ENCODE measurements around the gene APBB2. TPM values are rescaled to one million over a fixed set of nuclear protein-coding genes. Genes with fewer than 3 reads are reported as not detected.

The APBB2 gene
- total RNA-seq, 1 experiment from 2014 or later = 49.0 TPM

- no peaks in the 10 kb centered on the region for H3K9me3 Mint-ChIP-seq
- no peak overlapping the region for H3K27ac Mint-ChIP-seq
- peaks cover 49% of the 10 kb centered on the region for H3K4me1 Mint-ChIP-seq
- CTCF ChIA-PET = interaction anchor here (1.4 to 2.7 kb wide), 5 partner anchors 13 to 90 kb away, joined by 3 to 9 read pairs (median 5); no protein-coding TSS in a partner anchor
- no peak overlapping the region for H3K4me3 Mint-ChIP-seq
- DNase-seq (ENCODE audit: low spot score) (no peak), ATAC-seq (no peak)
- H3K27me3 Mint-ChIP-seq (ENCODE audit: low read depth) = no peaks in the 10 kb centered on the region
- no peaks in the 10 kb centered on the region for H3K36me3 Mint-ChIP-seq
- TF ChIP-seq, protein P1, sequence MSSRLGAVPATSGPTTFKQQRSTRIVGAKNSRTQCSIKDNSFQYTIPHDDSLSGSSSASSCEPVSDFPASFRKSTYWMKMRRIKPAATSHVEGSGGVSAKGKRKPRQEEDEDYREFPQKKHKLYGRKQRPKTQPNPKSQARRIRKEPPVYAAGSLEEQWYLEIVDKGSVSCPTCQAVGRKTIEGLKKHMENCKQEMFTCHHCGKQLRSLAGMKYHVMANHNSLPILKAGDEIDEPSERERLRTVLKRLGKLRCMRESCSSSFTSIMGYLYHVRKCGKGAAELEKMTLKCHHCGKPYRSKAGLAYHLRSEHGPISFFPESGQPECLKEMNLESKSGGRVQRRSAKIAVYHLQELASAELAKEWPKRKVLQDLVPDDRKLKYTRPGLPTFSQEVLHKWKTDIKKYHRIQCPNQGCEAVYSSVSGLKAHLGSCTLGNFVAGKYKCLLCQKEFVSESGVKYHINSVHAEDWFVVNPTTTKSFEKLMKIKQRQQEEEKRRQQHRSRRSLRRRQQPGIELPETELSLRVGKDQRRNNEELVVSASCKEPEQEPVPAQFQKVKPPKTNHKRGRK (CRISPR knock-in tag; IDR thresholded peaks at IDR 0.05; ENCODE audit: borderline replicate concordance) = no peak
- TF ChIP-seq SMAD3 (CRISPR knock-in tag; IDR thresholded peaks at IDR 0.05; ENCODE audit: borderline replicate concordance) (no peak), ZNF396 (CRISPR knock-in tag; IDR thresholded peaks at IDR 0.05; ENCODE audit: borderline replicate concordance) (no peak), MAX (CRISPR knock-in tag; IDR thresholded peaks at IDR 0.05) (no peak), PRRX2 (CRISPR knock-in tag; IDR thresholded peaks at IDR 0.05) (no peak)
- TF ChIP-seq, protein P2, sequence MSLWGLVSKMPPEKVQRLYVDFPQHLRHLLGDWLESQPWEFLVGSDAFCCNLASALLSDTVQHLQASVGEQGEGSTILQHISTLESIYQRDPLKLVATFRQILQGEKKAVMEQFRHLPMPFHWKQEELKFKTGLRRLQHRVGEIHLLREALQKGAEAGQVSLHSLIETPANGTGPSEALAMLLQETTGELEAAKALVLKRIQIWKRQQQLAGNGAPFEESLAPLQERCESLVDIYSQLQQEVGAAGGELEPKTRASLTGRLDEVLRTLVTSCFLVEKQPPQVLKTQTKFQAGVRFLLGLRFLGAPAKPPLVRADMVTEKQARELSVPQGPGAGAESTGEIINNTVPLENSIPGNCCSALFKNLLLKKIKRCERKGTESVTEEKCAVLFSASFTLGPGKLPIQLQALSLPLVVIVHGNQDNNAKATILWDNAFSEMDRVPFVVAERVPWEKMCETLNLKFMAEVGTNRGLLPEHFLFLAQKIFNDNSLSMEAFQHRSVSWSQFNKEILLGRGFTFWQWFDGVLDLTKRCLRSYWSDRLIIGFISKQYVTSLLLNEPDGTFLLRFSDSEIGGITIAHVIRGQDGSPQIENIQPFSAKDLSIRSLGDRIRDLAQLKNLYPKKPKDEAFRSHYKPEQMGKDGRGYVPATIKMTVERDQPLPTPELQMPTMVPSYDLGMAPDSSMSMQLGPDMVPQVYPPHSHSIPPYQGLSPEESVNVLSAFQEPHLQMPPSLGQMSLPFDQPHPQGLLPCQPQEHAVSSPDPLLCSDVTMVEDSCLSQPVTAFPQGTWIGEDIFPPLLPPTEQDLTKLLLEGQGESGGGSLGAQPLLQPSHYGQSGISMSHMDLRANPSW (CRISPR knock-in tag; conservative IDR thresholded peaks at IDR 0.05; ENCODE audit: low read depth) = no peak
- POLR2A ChIA-PET = interaction anchor here (0.8 kb wide), 1 partner anchor 72 kb away, joined by 3 read pairs; no protein-coding TSS in a partner anchor
Observed at GRCh38 chr4:40931238-40931637, 283.1 kb downstream of the APBB2 start.

DNA sequence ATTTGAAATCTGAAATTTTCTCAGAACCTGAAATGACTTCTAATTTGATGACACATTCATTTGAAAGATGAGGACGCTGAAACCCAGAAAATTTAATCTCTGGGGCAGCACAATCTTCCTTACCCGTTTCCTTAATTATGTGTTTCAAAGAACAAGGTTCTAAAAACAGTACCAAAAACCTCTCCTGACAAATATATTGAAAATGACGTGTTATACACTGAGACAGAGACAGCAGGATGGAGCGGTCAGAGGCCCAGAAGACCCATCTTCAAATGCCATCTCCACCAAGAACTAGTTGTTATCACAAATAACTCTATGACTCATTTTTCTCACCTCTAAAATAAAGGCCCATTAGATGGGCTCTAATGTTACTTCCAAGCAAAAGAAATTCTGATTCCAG lies 287.3 kb downstream of the APBB2 start:
- Mint-ChIP-seq H3K36me3 (peaks cover 4% of the 10 kb centered on the region; the same call in 1 of the 2 replicates), H3K4me3 (no peak overlapping the region), H3K4me1 (peaks cover 26% of the 10 kb centered on the region), H3K9me3 (peaks cover 4% of the 10 kb centered on the region), H3K27ac (no peak overlapping the region), H3K27me3 (ENCODE audit: low read depth) (no peaks in the 10 kb centered on the region)
- DNase-seq (ENCODE audit: low spot score) = no peak
- no peak for ATAC-seq
- TF ChIP-seq, protein P3, sequence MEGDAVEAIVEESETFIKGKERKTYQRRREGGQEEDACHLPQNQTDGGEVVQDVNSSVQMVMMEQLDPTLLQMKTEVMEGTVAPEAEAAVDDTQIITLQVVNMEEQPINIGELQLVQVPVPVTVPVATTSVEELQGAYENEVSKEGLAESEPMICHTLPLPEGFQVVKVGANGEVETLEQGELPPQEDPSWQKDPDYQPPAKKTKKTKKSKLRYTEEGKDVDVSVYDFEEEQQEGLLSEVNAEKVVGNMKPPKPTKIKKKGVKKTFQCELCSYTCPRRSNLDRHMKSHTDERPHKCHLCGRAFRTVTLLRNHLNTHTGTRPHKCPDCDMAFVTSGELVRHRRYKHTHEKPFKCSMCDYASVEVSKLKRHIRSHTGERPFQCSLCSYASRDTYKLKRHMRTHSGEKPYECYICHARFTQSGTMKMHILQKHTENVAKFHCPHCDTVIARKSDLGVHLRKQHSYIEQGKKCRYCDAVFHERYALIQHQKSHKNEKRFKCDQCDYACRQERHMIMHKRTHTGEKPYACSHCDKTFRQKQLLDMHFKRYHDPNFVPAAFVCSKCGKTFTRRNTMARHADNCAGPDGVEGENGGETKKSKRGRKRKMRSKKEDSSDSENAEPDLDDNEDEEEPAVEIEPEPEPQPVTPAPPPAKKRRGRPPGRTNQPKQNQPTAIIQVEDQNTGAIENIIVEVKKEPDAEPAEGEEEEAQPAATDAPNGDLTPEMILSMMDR (IDR thresholded peaks at IDR 0.05) = no peak
- ChIA-PET CTCF (interaction anchor here (0.5 to 6.1 kb wide), 7 partner anchors 9 to 330 kb away, joined by 3 to 61 read pairs (median 3); partner anchors contain the start of genes APBB2 and UCHL1), POLR2A (interaction anchor here (0.6 kb wide), 1 partner anchor 287 kb away, joined by 4 read pairs; the partner anchor contains the start of gene APBB2)

DNA sequence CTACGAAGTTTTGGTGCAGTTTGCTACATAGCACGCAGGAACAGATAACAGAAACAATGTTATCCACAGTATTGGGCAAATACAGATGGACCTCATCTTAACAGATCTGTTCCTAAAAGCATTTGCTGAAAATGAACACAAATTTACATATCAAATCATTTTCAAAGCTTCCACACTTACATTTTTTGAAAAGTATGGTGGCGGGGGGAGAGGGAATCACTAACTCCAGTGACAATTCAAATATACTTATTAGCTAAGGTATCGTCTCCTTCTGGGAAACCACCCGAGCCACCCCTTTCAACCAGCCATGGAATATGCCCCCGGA lies 289.6 kb downstream of the APBB2 start:
- CTCF ChIA-PET = interaction anchor here (0.6 to 6.1 kb wide), 54 partner anchors 9 to 737 kb away, joined by 3 to 61 read pairs (median 4); partner anchors contain the start of genes APBB2, NSUN7 and UCHL1
- no peak for ATAC-seq
- peaks cover 4% of the 10 kb centered on the region; the same call in 1 of the 2 replicates for H3K36me3 Mint-ChIP-seq
- no peak overlapping the region for H3K27ac Mint-ChIP-seq
- H3K27me3 Mint-ChIP-seq (ENCODE audit: low read depth) = no peaks in the 10 kb centered on the region
- TF ChIP-seq FOXP4 (CRISPR knock-in tag; IDR thresholded peaks at IDR 0.05) (no peak), CREM (CRISPR knock-in tag; IDR thresholded peaks at IDR 0.05) (no peak), HMGA2 (CRISPR knock-in tag; IDR thresholded peaks at IDR 0.05) (no peak), SMAD4 (CRISPR knock-in tag; IDR thresholded peaks at IDR 0.05) (no peak), TEAD1 (CRISPR knock-in tag; IDR thresholded peaks at IDR 0.05) (no peak), OVOL2 (CRISPR knock-in tag; IDR thresholded peaks at IDR 0.05; ENCODE audit: borderline replicate concordance) (no peak), SOX15 (CRISPR knock-in tag; IDR thresholded peaks at IDR 0.05) (no peak)
- peaks cover 13% of the 10 kb centered on the region for H3K4me1 Mint-ChIP-seq
- DNase-seq (ENCODE audit: low spot score) = no peak
- POLR2A ChIA-PET = interaction anchor here (0.6 to 1.1 kb wide), 2 partner anchors 16 to 395 kb away, joined by 5 to 6 read pairs; no protein-coding TSS in a partner anchor
- H3K9me3 Mint-ChIP-seq = peaks cover 4% of the 10 kb centered on the region
- H3K4me3 Mint-ChIP-seq = no peak overlapping the region
